ENCODE results near the gene TUBB1. TPM values are rescaled to one million over a fixed set of nuclear protein-coding genes. Genes with fewer than 3 reads are reported as not detected.
A peak's percentile ranks its signal among the peaks of the same experiment; 100 is the strongest.
"Not testable (repeated sequence)": the region's sequence is repeated elsewhere in the genome, so short reads cannot be mapped to it uniquely, and the experiment has no call there.

TUBB1 gene
- total RNA-seq, 2 donors from 2014 or later = not detected

- 87 to 89% methylated on average over 11 to 17 of the region's 17 CpGs for WGBS, 2 experiments (ENCODE audit: insufficient coverage in 1 of 2, insufficient read length in 1 of 2)
- DNase-seq = no peak
- H3K36me3 Mint-ChIP-seq (ENCODE audit: low read depth) = no peaks in the 10 kb centered on the region
- H3K4me3 Mint-ChIP-seq = no peak overlapping the region
- H3K27ac Mint-ChIP-seq = no peak overlapping the region
- peaks cover 7% of the 10 kb centered on the region for H3K4me1 Mint-ChIP-seq
- Histone ChIP-seq H3K27me3 (ENCODE audit: control insufficient read depth, insufficient read depth, low read length, poor library complexity, severe bottlenecking) (peaks cover 16% of the 10 kb centered on the region), H3K4me1 (ENCODE audit: control insufficient read depth, insufficient read depth, low read length) (no peaks in the 10 kb centered on the region), H3K9me3 (ENCODE audit: control insufficient read depth, low read length) (no peaks in the 10 kb centered on the region), H3K4me3 (ENCODE audit: low read length) (no peak overlapping the region), H3K27ac (ENCODE audit: low read depth, low read length) (peak overlapping the region; percentile 71), H3K9ac (ENCODE audit: extremely low read depth, low read length, poor library complexity, severe bottlenecking) (no peak overlapping the region), H3K36me3 (ENCODE audit: control insufficient read depth, insufficient read depth, low read length) (no peaks in the 10 kb centered on the region)
- H3K9me3 Mint-ChIP-seq = no peaks in the 10 kb centered on the region
- peaks cover 46% of the 10 kb centered on the region for H3K27me3 Mint-ChIP-seq (ENCODE audit: insufficient read depth)
- no peak for TF ChIP-seq CTCF (conservative IDR thresholded peaks at IDR 0.05)
Measured at GRCh38 chr20:59010995-59011873, 8.0 kb upstream of the TUBB1 start.

- not testable (repeated sequence) for H3K4me1 Mint-ChIP-seq; H3K9ac ChIP-seq (ENCODE audit: extremely low read depth, low read length, poor library complexity, severe bottlenecking)
- H3K27me3 Mint-ChIP-seq (ENCODE audit: insufficient read depth) = peaks cover 48% of the 10 kb centered on the region
Measured at GRCh38 chr20:59011874-59012157, 7.4 kb upstream of the TUBB1 start.

GRCh38 chr20:59013031-59013951 is 5.9 kb upstream of the TUBB1 start:
- H3K4me1 ChIP-seq (ENCODE audit: control insufficient read depth, insufficient read depth, low read length) = no peaks in the 10 kb centered on the region

More at GRCh38 chr20:59011874-59012157, 7.4 kb upstream of the TUBB1 start:
- H3K9me3 ChIP-seq (ENCODE audit: control insufficient read depth, low read length); H3K36me3 ChIP-seq (ENCODE audit: control insufficient read depth, insufficient read depth, low read length); H3K4me3 Mint-ChIP-seq; H3K27ac ChIP-seq (ENCODE audit: low read depth, low read length); H3K4me1 ChIP-seq (ENCODE audit: control insufficient read depth, insufficient read depth, low read length); H3K4me3 ChIP-seq (ENCODE audit: low read length); H3K36me3 Mint-ChIP-seq (ENCODE audit: low read depth); DNase-seq; H3K9me3 Mint-ChIP-seq; H3K27ac Mint-ChIP-seq: not testable (repeated sequence)
- H3K27me3 ChIP-seq (ENCODE audit: control insufficient read depth, insufficient read depth, low read length, poor library complexity, severe bottlenecking) = peaks cover 16% of the 10 kb centered on the region
- 91 to 97% methylated on average over 2 to 3 of the region's 3 CpGs for WGBS, 2 experiments (ENCODE audit: insufficient coverage in 1 of 2, insufficient read length in 1 of 2)

More at GRCh38 chr20:59013031-59013951, 5.9 kb upstream of the TUBB1 start:
- no peak overlapping the region for H3K27ac ChIP-seq (ENCODE audit: low read depth, low read length)
- peaks cover 8% of the 10 kb centered on the region for H3K27me3 ChIP-seq (ENCODE audit: control insufficient read depth, insufficient read depth, low read length, poor library complexity, severe bottlenecking)
- no peak overlapping the region for H3K9ac ChIP-seq (ENCODE audit: extremely low read depth, low read length, poor library complexity, severe bottlenecking)
- peak; percentile 39 for DNase-seq
- H3K36me3 Mint-ChIP-seq (ENCODE audit: low read depth) = no peaks in the 10 kb centered on the region
- H3K9me3 Mint-ChIP-seq = no peaks in the 10 kb centered on the region
- H3K4me3 Mint-ChIP-seq = no peak overlapping the region
- TF ChIP-seq CTCF (conservative IDR thresholded peaks at IDR 0.05) = no peak
- H3K27me3 Mint-ChIP-seq (ENCODE audit: insufficient read depth) = peaks cover 47% of the 10 kb centered on the region
- no peak overlapping the region for H3K4me3 ChIP-seq (ENCODE audit: low read length)
- H3K27ac Mint-ChIP-seq = no peak overlapping the region
- 89 to 91% methylated on average over 10 to 17 of the region's 17 CpGs for WGBS, 2 experiments (ENCODE audit: insufficient coverage in 1 of 2, insufficient read length in 1 of 2)
- no peaks in the 10 kb centered on the region for H3K36me3 ChIP-seq (ENCODE audit: control insufficient read depth, insufficient read depth, low read length)
- H3K9me3 ChIP-seq (ENCODE audit: control insufficient read depth, low read length) = no peaks in the 10 kb centered on the region
- peaks cover 9% of the 10 kb centered on the region for H3K4me1 Mint-ChIP-seq
